CD14-positive monocyte (primary cell): ENCODE results near the gene NEK10. TPM values are rescaled to one million over a fixed set of nuclear protein-coding genes. Genes with fewer than 3 reads are reported as not detected.

Source experiments
- DNase-seq, 3 donors: peaks; one replicate each; pipeline ENCODE4 v3.0.0-alpha.2; 2011 to 2022
- H2AFZ ChIP-seq: 2 replicates; pipeline ENCODE4 v1.6.0; 2012; ENCODE audit warnings: mild to moderate bottlenecking, low read depth, low read length, inconsistent platforms; ENCODE audit not compliant: insufficient read depth, poor library complexity, severe bottlenecking
- H3K27ac ChIP-seq, 2 donors: 1 replicate in 1 of 2; 2 replicates in 1 of 2; pipeline ENCODE4 v1.5.1; 2012 to 2013; ENCODE audit warnings: low read length in 2 of 2, control low read depth in 1 of 2, inconsistent platforms in 1 of 2, low read depth in 1 of 2, mild to moderate bottlenecking in 1 of 2
- H3K27me3 ChIP-seq, 2 donors: one replicate each; pipeline versions ENCODE4 v1.6.0 to v1.6.1; 2011 to 2013; ENCODE audit warnings: low read length in 2 of 2; ENCODE audit not compliant: control insufficient read depth in 2 of 2, insufficient read depth in 2 of 2
- H3K36me3 ChIP-seq, 2 donors: replicated peaks in 1 of 2; 1 replicate in 1 of 2; 2 replicates in 1 of 2; pipeline versions ENCODE4 v1.5.1 to v1.6.1; 2012 to 2013; ENCODE audit warnings: low read length in 2 of 2, control low read depth in 1 of 2, inconsistent platforms in 1 of 2, mild to moderate bottlenecking in 1 of 2; ENCODE audit not compliant: insufficient read depth in 2 of 2, control insufficient read depth in 1 of 2
- H3K4me1 ChIP-seq, 2 donors: 1 replicate in 1 of 2; 2 replicates in 1 of 2; pipeline versions ENCODE4 v1.5.1 to v1.6.1; 2012 to 2013; ENCODE audit warnings: low read length in 2 of 2, control low read depth in 1 of 2, inconsistent platforms in 1 of 2, mild to moderate bottlenecking in 1 of 2, moderate library complexity in 1 of 2; ENCODE audit not compliant: insufficient read depth in 2 of 2, control insufficient read depth in 1 of 2
- H3K4me2 ChIP-seq: replicated peaks from 2 replicates; pipeline ENCODE3; 2012; ENCODE audit warnings: low read length, moderate library complexity, mild to moderate bottlenecking; ENCODE audit not compliant: poor library complexity, severe bottlenecking; ENCODE audit errors: extremely low read depth
- H3K4me3 ChIP-seq, 3 experiments: fragments of 200-600 bp in 1 of 3; sonication (generic) in 1 of 3; replicated peaks in 1 of 3; 1 replicate in 2 of 3; 2 replicates in 1 of 3; pipeline ENCODE4 v1.5.1; 2011 to 2013; ENCODE audit warnings: low read length in 3 of 3, mild to moderate bottlenecking in 3 of 3, control low read depth in 2 of 3, low read depth in 2 of 3, inconsistent platforms in 1 of 3, moderate library complexity in 1 of 3
- H3K79me2 ChIP-seq: 2 replicates; pipeline ENCODE4 v1.6.0; 2012; ENCODE audit warnings: mild to moderate bottlenecking, control low read depth, inconsistent platforms, low read length, moderate library complexity; ENCODE audit not compliant: insufficient read depth
- H3K9ac ChIP-seq: 2 replicates; pipeline ENCODE4 v1.6.0; 2017; ENCODE audit warnings: low read length, mild to moderate bottlenecking; ENCODE audit not compliant: insufficient read depth, poor library complexity, severe bottlenecking
- H3K9me3 ChIP-seq, 2 donors: replicated peaks in 1 of 2; 1 replicate in 1 of 2; 2 replicates in 1 of 2; pipeline versions ENCODE4 v1.5.1 to v1.6.1; 2012 to 2013; ENCODE audit warnings: low read length in 2 of 2, control low read depth in 1 of 2; ENCODE audit not compliant: control insufficient read depth in 1 of 2, insufficient read depth in 1 of 2
- H4K20me1 ChIP-seq: 2 replicates; pipeline ENCODE4 v1.6.0; 2012; ENCODE audit warnings: mild to moderate bottlenecking, low read length, control low read depth, moderate library complexity; ENCODE audit not compliant: insufficient read depth
- H3K27ac Mint-ChIP-seq, 7 donors: one replicate each; pipeline ENCODE4 v1.8.0; 2020; ENCODE audit warnings: mild to moderate bottlenecking in 7 of 7, mixed read lengths in 7 of 7, moderate library complexity in 6 of 7, inconsistent platforms in 2 of 7
- H3K27me3 Mint-ChIP-seq, 3 donors: one replicate each; pipeline ENCODE4 v1.8.0; 2021 to 2022; ENCODE audit warnings: low read depth in 3 of 3, mild to moderate bottlenecking in 3 of 3, mixed read lengths in 3 of 3, moderate library complexity in 3 of 3, inconsistent platforms in 1 of 3
- H3K36me3 Mint-ChIP-seq, 2 donors: one replicate each; pipeline ENCODE4 v1.8.0; 2020; ENCODE audit warnings: mixed read lengths in 2 of 2, inconsistent platforms in 1 of 2, mild to moderate bottlenecking in 1 of 2
- H3K4me1 Mint-ChIP-seq: one replicate; pipeline ENCODE4 v1.8.0; 2020; ENCODE audit warnings: mild to moderate bottlenecking, mixed read lengths
- H3K4me3 Mint-ChIP-seq, 2 donors: one replicate each; pipeline ENCODE4 v1.8.0; 2020; ENCODE audit warnings: mild to moderate bottlenecking in 2 of 2, mixed read lengths in 2 of 2, moderate library complexity in 1 of 2
- H3K9me3 Mint-ChIP-seq, 7 donors: one replicate each; pipeline ENCODE4 v1.8.0; 2020 to 2022; ENCODE audit warnings: mixed read lengths in 7 of 7, mild to moderate bottlenecking in 6 of 7, moderate library complexity in 6 of 7, inconsistent platforms in 2 of 7
- WGBS: methylation state at CpG from one replicate; pipeline ENCODE4 v1.1.5; 2013; ENCODE audit warnings: missing lambda C conversion rate; ENCODE audit not compliant: insufficient coverage; 5-methylcytosine and 5-hydroxymethylcytosine counted together
- intact Hi-C, 2 donors: fragments of 100-400 bp; cut with micrococcal nuclease; formaldehyde crosslinking; loops; one replicate each; pipeline versions ENCODE4 v1.15.0 to v1.15.1; 2023
- polyA plus RNA-seq, 3 donors: library from polyadenylated mRNA; depleted of rRNA in 1 of 3; unstranded in 2 of 3; stranded (reverse) in 1 of 3; fragments of 300-500 nt in 2 of 3; fragments of >200 nt in 1 of 3; fragmentation: Illumina TruSeq in 2 of 3; gene quantifications; 1 replicate in 2 of 3; 2 replicates in 1 of 3; pipeline ENCODE4 v1.2.3, GENCODE V29; 2012 to 2021
- TF ChIP-seq, protein P1 (sequence below): fragments of 200-600 bp; IDR thresholded peaks from one replicate; pipeline ENCODE4 v1.8.0; 2022; ENCODE audit warnings: antibody characterized with exemption, mild to moderate bottlenecking

The NEK10 gene
- polyA plus RNA-seq, 3 donors, result not detected

DNA sequence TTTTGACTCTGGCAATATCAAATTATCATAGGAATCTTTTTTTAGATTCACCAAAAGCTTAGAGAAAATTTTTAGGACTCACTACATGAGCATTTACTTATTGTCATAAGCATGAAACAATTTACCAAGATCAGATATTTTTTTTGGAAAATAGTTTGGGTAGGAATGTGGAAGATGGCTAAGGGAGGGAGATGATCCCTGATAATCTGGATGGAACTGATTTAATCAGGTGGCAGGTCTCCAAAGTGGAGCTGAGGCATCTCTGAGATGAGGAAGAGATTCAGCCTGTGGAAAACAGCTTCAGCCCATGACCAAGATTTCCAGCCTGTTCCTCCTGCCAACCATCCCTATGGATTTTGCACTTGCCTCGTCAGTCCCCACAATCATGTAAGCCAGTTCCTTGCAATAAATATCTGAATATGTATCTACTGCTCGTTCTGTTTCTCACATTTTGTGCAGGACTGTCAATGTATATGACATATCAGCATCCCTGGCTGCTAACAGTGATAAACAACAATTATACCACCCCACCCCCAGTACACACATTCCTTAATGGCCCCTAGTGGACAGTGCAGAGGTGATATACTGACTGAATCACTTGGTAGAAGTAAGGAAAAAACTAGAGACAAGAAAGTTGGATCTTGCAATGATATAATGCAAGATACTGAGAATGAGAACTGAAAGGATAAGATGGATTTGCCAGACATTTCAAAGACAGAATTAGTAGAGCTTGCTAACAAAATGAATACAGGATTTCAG is 183.8 kb downstream of the NEK10 start:
- Mint-ChIP-seq H3K27ac (no peak overlapping the region), H3K4me1 (no peaks in the 10 kb centered on the region), H3K27me3 (peaks cover 0 to 3% (median 0%) of the 10 kb centered on the region in 3 donors), H3K4me3 (no peak overlapping the region), H3K9me3 (peaks cover 0 to 2% (median 0%) of the 10 kb centered on the region in 7 donors), H3K36me3 (no peaks in the 10 kb centered on the region)
- Histone ChIP-seq H3K4me1 (no peaks in the 10 kb centered on the region), H3K4me2 (no peak overlapping the region), H3K36me3 (no peaks in the 10 kb centered on the region), H3K27me3 (no peaks in the 10 kb centered on the region), H3K9me3 (no peaks in the 10 kb centered on the region), H3K4me3 (no peak overlapping the region), H4K20me1 (no peaks in the 10 kb centered on the region), H3K9ac (no peak overlapping the region), H3K79me2 (no peaks in the 10 kb centered on the region), H3K27ac (no peak overlapping the region), H2AFZ (no peak overlapping the region)
- no peak for DNase-seq
- TF ChIP-seq, protein P1, sequence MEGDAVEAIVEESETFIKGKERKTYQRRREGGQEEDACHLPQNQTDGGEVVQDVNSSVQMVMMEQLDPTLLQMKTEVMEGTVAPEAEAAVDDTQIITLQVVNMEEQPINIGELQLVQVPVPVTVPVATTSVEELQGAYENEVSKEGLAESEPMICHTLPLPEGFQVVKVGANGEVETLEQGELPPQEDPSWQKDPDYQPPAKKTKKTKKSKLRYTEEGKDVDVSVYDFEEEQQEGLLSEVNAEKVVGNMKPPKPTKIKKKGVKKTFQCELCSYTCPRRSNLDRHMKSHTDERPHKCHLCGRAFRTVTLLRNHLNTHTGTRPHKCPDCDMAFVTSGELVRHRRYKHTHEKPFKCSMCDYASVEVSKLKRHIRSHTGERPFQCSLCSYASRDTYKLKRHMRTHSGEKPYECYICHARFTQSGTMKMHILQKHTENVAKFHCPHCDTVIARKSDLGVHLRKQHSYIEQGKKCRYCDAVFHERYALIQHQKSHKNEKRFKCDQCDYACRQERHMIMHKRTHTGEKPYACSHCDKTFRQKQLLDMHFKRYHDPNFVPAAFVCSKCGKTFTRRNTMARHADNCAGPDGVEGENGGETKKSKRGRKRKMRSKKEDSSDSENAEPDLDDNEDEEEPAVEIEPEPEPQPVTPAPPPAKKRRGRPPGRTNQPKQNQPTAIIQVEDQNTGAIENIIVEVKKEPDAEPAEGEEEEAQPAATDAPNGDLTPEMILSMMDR, result no peak
- intact Hi-C loops, result no loop called here
- WGBS, result 100% methylated on average over 1 of the region's 2 CpGs

DNA sequence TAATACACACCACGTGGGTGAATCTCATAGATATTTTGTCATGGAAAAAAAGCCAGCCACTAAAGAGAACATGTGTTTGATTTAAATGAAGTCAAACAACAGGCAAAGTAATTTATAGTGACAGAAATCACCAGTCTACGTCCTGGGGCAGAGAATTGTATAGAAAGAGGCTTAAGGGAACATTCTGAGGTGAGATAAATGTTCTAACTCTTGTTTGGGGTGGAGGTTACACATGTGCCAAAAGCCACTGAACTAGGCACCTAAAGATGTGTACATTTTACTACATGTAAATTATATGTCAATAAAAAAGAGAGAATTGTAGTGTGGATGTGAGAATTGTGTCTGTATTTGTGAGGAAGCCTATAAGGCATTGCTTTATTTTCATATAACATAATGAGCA is 184.9 kb downstream of the NEK10 start:
- H3K27ac ChIP-seq, result no peak overlapping the region
- H4K20me1 ChIP-seq, result no peaks in the 10 kb centered on the region
- H3K4me1 Mint-ChIP-seq, result no peaks in the 10 kb centered on the region
- H2AFZ ChIP-seq, result no peak overlapping the region
- H3K27me3 ChIP-seq, result no peaks in the 10 kb centered on the region
- H3K79me2 ChIP-seq, result no peaks in the 10 kb centered on the region
- peaks cover 0 to 3% (median 0%) of the 10 kb centered on the region in 3 donors for H3K27me3 Mint-ChIP-seq
- no peak overlapping the region for H3K4me3 Mint-ChIP-seq
- TF ChIP-seq, protein P1, result no peak
- no peak overlapping the region for H3K9ac ChIP-seq
- WGBS, result 71% methylated on average over 1 of the region's 2 CpGs
- H3K9me3 ChIP-seq, result no peaks in the 10 kb centered on the region
- no peaks in the 10 kb centered on the region for H3K4me1 ChIP-seq
- H3K4me3 ChIP-seq, result no peak overlapping the region
- H3K36me3 Mint-ChIP-seq, result no peaks in the 10 kb centered on the region
- no peak overlapping the region for H3K4me2 ChIP-seq
- no peaks in the 10 kb centered on the region for H3K36me3 ChIP-seq
- intact Hi-C loops, result no loop called here
- H3K27ac Mint-ChIP-seq, result no peak overlapping the region
- no peak for DNase-seq
- peaks cover 0 to 2% (median 0%) of the 10 kb centered on the region in 7 donors for H3K9me3 Mint-ChIP-seq
